BJ (cell line): ENCODE measurements around the gene MIER2. TPM values are rescaled to one million over a fixed set of nuclear protein-coding genes. Genes with fewer than 3 reads are reported as not detected.

ENCODE experiments used
- CTCF ChIA-PET: fragments of 350-600 bp; formaldehyde crosslinking; extraction: SDS; loops from one replicate; lab custom pipeline; 2021; ENCODE audit warnings: antibody characterized with exemption, inconsistent platforms; lab: Yijun Ruan, JAX
- POLR2A ChIA-PET: fragments of 300-600 bp; sonication (Branson Sonifier 250); formaldehyde crosslinking; extraction: SDS; loops from one replicate; lab custom pipeline; 2021; ENCODE audit warnings: antibody characterized with exemption; lab: Charles Lee
- DNase-seq: peaks from one replicate; pipeline ENCODE4 v3.0.0-alpha.2; 2011; ENCODE audit warnings: low read depth
- H3K27me3 ChIP-seq: 2 replicates; pipeline ENCODE4 v1.6.0; 2011; ENCODE audit warnings: low read length; ENCODE audit not compliant: control insufficient read depth, insufficient read depth
- H3K36me3 ChIP-seq: 2 replicates; pipeline ENCODE4 v1.5.1; 2011; ENCODE audit warnings: low read length; ENCODE audit not compliant: control insufficient read depth, insufficient read depth
- H3K4me3 ChIP-seq: 2 replicates; pipeline ENCODE4 v1.5.1; 2011; ENCODE audit warnings: low read depth, mild to moderate bottlenecking, control low read depth, low read length
- polyA plus RNA-seq: library from polyadenylated mRNA; depleted of rRNA; stranded (reverse); fragments of >200 nt; gene quantifications from 2 replicates; pipeline ENCODE4 v1.2.3, GENCODE V29; 2011
- TF ChIP-seq, protein P1 (sequence below): IDR thresholded peaks from 2 replicates; pipeline ENCODE4 v1.5.1; 2011; ENCODE audit warnings: low read depth, mild to moderate bottlenecking, control low read depth, inconsistent platforms, low read length, moderate library complexity; ENCODE audit not compliant: insufficient read depth

Gene MIER2
- polyA plus RNA-seq, 1 experiment, result 14.8 TPM

DNA sequence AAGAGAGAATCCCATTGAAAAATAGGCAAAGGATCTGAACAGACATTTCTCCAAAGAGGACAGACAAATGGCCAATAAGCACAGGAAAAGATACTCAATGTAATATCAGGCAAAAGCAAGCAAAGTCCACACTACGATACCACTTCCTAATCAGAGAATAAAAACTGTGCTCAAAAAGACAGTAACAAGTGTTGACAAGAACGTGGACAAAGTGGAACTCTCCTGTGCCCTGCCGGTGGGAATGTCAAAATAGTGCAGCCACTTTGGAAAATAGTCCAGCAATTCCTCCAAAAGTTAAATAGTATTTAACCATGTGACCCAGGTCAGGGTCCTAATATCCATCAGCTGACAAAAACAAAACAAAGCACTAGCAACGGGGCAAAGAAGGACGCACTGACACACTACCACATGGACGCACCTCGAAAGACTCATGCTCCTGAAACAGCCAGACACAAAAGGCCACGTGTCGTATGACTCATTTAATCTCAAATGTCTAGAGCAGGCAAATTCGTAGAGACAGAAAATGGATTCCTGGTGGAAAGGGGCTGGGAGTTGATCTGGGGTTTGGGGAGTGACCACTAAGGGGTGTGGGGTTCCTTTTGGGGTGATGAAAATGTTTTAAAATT is 5.2 kb downstream of the MIER2 start:
- TF ChIP-seq, protein P1, sequence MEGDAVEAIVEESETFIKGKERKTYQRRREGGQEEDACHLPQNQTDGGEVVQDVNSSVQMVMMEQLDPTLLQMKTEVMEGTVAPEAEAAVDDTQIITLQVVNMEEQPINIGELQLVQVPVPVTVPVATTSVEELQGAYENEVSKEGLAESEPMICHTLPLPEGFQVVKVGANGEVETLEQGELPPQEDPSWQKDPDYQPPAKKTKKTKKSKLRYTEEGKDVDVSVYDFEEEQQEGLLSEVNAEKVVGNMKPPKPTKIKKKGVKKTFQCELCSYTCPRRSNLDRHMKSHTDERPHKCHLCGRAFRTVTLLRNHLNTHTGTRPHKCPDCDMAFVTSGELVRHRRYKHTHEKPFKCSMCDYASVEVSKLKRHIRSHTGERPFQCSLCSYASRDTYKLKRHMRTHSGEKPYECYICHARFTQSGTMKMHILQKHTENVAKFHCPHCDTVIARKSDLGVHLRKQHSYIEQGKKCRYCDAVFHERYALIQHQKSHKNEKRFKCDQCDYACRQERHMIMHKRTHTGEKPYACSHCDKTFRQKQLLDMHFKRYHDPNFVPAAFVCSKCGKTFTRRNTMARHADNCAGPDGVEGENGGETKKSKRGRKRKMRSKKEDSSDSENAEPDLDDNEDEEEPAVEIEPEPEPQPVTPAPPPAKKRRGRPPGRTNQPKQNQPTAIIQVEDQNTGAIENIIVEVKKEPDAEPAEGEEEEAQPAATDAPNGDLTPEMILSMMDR, result no peak
- no peaks in the 10 kb centered on the region for H3K27me3 ChIP-seq
- peaks cover 12% of the 10 kb centered on the region for H3K36me3 ChIP-seq
- H3K4me3 ChIP-seq, result no peak overlapping the region
- ChIA-PET POLR2A (no interaction called here), CTCF (no interaction called here)
- no peak for DNase-seq

DNA sequence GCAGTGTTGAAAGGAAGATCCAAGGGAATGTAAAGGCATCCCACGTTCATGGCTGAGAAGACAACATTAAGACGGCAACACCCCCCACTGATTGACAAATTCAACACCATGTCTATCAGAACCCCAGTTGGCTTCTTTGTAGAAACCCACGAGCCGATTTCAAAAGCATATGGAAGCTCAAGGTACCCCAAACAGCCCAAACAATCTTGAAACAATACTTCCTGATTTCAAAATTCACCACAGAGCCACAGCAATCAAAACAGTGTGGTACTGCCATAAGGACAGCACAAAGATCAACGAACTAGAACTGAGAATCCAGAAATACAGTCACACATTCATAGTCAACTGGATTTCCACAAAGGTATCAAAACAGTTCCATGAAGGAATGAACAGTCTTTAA is 6.2 kb downstream of the MIER2 start:
- ChIA-PET POLR2A (no interaction called here), CTCF (no interaction called here)
- Histone ChIP-seq H3K4me3 (no peak overlapping the region), H3K36me3 (peaks cover 14% of the 10 kb centered on the region), H3K27me3 (no peaks in the 10 kb centered on the region)
- DNase-seq, result no peak
- TF ChIP-seq, protein P1, result no peak

DNA sequence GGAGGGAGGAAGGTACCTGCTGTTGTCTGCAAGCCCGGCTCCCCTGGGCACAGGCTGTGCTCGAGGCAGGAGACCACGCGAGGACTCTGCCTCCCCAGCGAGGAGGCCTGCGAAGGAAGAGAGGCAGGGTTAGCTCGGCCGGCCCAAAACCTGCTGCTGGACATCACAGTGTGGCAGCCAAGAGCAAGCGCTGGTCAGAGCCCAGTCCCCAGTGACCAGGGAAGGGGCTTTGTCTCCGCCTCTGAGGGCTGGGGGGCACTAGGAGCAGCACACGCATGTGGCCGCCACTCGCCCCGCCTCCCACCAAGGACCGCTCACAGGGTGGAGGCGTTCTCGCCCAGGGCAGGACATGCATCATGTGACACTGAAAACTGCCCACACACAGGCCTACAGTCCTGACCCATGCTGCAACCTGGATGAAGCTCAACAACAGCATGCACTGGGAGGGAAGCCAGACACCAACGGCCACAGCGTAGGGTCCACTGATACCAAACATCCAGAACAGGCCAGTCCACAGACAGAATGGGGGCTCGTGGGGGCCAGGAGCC is 8.5 kb downstream of the MIER2 start:
- Histone ChIP-seq H3K4me3 (no peak overlapping the region), H3K36me3 (peaks cover 15% of the 10 kb centered on the region), H3K27me3 (no peaks in the 10 kb centered on the region)
- ChIA-PET CTCF (no interaction called here), POLR2A (no interaction called here)
- DNase-seq, result no peak
- TF ChIP-seq, protein P1, result no peak

DNA sequence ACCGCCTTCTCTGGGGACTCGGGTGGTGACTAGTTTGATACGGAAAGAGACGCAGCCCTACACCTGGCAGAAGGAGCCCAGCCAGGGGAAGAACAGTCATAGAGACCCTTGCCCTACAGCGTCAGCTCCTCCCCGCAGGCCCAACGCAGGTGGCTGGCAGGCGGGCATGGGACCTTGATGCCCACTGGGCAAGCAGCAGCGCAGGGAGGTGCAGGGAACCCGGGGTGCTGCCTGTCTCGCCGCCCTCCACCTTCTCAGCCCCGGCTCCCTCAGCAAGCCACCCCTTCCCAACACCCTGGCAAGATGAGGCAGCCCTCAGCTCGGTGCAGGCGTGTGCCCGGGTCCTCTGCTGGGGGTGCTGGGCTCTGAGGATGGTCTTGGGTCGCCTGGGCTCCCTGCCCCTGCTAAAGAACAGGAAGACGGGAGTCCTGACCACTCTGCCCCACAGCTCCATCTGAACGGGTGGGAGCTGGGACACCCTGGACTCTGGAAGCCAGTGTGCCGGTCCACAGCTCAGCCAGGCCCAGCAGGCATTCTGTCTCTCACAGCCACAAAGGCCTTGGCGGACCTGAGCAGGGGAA is 9.0 kb downstream of the MIER2 start:
- Histone ChIP-seq H3K36me3 (peaks cover 16% of the 10 kb centered on the region), H3K27me3 (no peaks in the 10 kb centered on the region), H3K4me3 (no peak overlapping the region)
- CTCF ChIA-PET, result no interaction called here
- POLR2A ChIA-PET, result no interaction called here
- TF ChIP-seq, protein P1, result no peak
- no peak for DNase-seq

DNA sequence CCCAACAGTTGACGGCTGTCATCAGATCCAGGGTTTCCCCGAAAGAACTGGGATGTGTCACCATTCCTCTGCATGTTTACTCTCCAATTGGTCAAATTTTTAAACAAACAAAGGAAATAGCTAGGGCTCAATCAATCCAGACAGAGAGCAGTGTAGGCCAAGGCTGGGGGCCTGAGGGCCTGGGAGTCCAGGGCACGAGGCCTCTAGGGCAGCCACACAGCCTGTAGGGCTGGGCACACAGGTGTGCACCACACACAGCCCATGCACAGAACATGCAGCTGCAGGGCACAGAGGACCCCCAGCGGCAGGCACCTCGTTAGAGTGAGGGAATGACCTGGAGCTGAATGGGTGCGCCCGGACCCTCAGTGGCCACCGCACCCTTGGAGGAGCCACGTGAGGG is 9.5 kb downstream of the MIER2 start:
- Histone ChIP-seq H3K4me3 (no peak overlapping the region), H3K27me3 (no peaks in the 10 kb centered on the region), H3K36me3 (peaks cover 17% of the 10 kb centered on the region)
- DNase-seq, result no peak
- POLR2A ChIA-PET, result no interaction called here
- TF ChIP-seq, protein P1, result no peak
- CTCF ChIA-PET, result no interaction called here
